Suprapubic skin (tissue), 4 donors: ENCODE data around the gene VSX1.

ENCODE experiments used
- CTCF ChIP-seq, 2 donors: fragments of 200-600 bp in 1 of 2; fragments of 450-650 bp in 1 of 2; sonication (generic) in 1 of 2; IDR thresholded peaks; one replicate each; pipeline ENCODE4 v1.5.1; 2016 to 2019; ENCODE audit warnings: antibody characterized with exemption in 2 of 2, mild to moderate bottlenecking in 1 of 2, moderate library complexity in 1 of 2
- EP300 ChIP-seq: sonication (generic); formaldehyde crosslinking; IDR thresholded peaks from one replicate; pipeline ENCODE4 v1.6.1; 2017; ENCODE audit warnings: antibody characterized with exemption
- POLR2A ChIP-seq, 2 donors: fragments of 450-650 bp; IDR thresholded peaks; one replicate each; pipeline ENCODE4 v1.6.1; 2017; ENCODE audit warnings: antibody characterized with exemption in 2 of 2, mild to moderate bottlenecking in 2 of 2, moderate library complexity in 2 of 2
- POLR2AphosphoS5 ChIP-seq, 3 donors: sonication (generic); formaldehyde crosslinking; IDR thresholded peaks; one replicate each; pipeline ENCODE4 v1.6.1; 2017; ENCODE audit warnings: antibody characterized with exemption in 3 of 3

GRCh38 chr20:25038591-25039015 lies 43.3 kb downstream of the VSX1 start:
- no peak for TF ChIP-seq CTCF (IDR thresholded peaks at IDR 0.05)
- TF ChIP-seq POLR2A (IDR thresholded peaks at IDR 0.05), result no peak
- TF ChIP-seq POLR2AphosphoS5 (IDR thresholded peaks at IDR 0.05), result no peak
- no peak for TF ChIP-seq EP300
